H9 (cell line): ENCODE results near the gene FTO. TPM values are rescaled to one million over a fixed set of nuclear protein-coding genes. Genes with fewer than 3 reads are reported as not detected.
A peak's percentile ranks its signal among the peaks of the same experiment; 100 is the strongest.

Experiments
- DNase-seq: peaks from one replicate; pipeline ENCODE4 v3.0.0-alpha.2; 2017
- H2AFZ ChIP-seq: one replicate; pipeline ENCODE4 v1.6.1; 2013; ENCODE audit warnings: mild to moderate bottlenecking, low read length, control low read depth, moderate library complexity
- H2AK5ac ChIP-seq: 2 replicates; pipeline ENCODE4 v1.6.1; 2013; ENCODE audit warnings: low read length, control low read depth, mixed read lengths; ENCODE audit not compliant: insufficient read length
- H2BK120ac ChIP-seq: one replicate; pipeline ENCODE4 v1.6.1; 2013; ENCODE audit warnings: low read depth, mild to moderate bottlenecking, low read length, control low read depth, inconsistent platforms; ENCODE audit not compliant: poor library complexity, severe bottlenecking
- H2BK12ac ChIP-seq: 2 replicates; pipeline ENCODE4 v1.6.1; 2013; ENCODE audit warnings: low read length, control low read depth, mixed read lengths, low read depth; ENCODE audit not compliant: insufficient read length
- H2BK15ac ChIP-seq: 2 replicates; pipeline ENCODE4 v1.6.1; 2013; ENCODE audit warnings: low read depth, low read length, control low read depth
- H2BK20ac ChIP-seq: one replicate; pipeline ENCODE4 v1.6.1; 2013; ENCODE audit warnings: low read depth, mild to moderate bottlenecking, low read length, control low read depth, inconsistent platforms; ENCODE audit not compliant: poor library complexity, severe bottlenecking
- H2BK5ac ChIP-seq: 2 replicates; pipeline ENCODE4 v1.6.1; 2013; ENCODE audit warnings: low read length, control low read depth, mixed read lengths; ENCODE audit not compliant: insufficient read length
- H3K14ac ChIP-seq: 2 replicates; pipeline ENCODE4 v1.6.1; 2013; ENCODE audit warnings: low read length, control low read depth; ENCODE audit not compliant: insufficient read depth
- H3K18ac ChIP-seq: 2 replicates; pipeline ENCODE4 v1.6.1; 2013; ENCODE audit warnings: low read depth, mild to moderate bottlenecking, mixed read lengths, low read length, control low read depth; ENCODE audit not compliant: insufficient read length
- H3K23ac ChIP-seq: 2 replicates; pipeline ENCODE4 v1.6.1; 2013; ENCODE audit warnings: low read length, control low read depth, mixed read lengths, low read depth; ENCODE audit not compliant: insufficient read length
- H3K23me2 ChIP-seq: 2 replicates; pipeline ENCODE4 v1.6.1; 2013; ENCODE audit warnings: low read depth, mild to moderate bottlenecking, mixed read lengths, low read length, control low read depth; ENCODE audit not compliant: insufficient read length, poor library complexity, severe bottlenecking
- H3K27ac ChIP-seq: 2 replicates; pipeline ENCODE4 v1.5.1; 2013; ENCODE audit warnings: low read length, control low read depth, mixed read lengths, low read depth; ENCODE audit not compliant: insufficient read length
- H3K27me3 ChIP-seq: 2 replicates; pipeline ENCODE4 v1.6.1; 2013; ENCODE audit warnings: low read length, control low read depth, inconsistent platforms; ENCODE audit not compliant: insufficient read depth
- H3K4ac ChIP-seq: 2 replicates; pipeline ENCODE4 v1.6.1; 2013; ENCODE audit warnings: low read depth, mild to moderate bottlenecking, control low read depth, inconsistent platforms, low read length, moderate library complexity
- H3K4me1 ChIP-seq: 2 replicates; pipeline ENCODE4 v1.6.1; 2013; ENCODE audit warnings: low read length, control low read depth, inconsistent platforms; ENCODE audit not compliant: insufficient read depth
- H3K4me2 ChIP-seq: 2 replicates; pipeline ENCODE4 v1.6.1; 2013; ENCODE audit warnings: low read length, control low read depth, mixed read lengths; ENCODE audit not compliant: insufficient read length, insufficient read depth
- H3K56ac ChIP-seq: 2 replicates; pipeline ENCODE4 v1.6.1; 2013; ENCODE audit warnings: low read depth, mild to moderate bottlenecking, mixed read lengths, low read length, control low read depth; ENCODE audit not compliant: insufficient read length
- H3K79me1 ChIP-seq: 2 replicates; pipeline ENCODE4 v1.6.1; 2013; ENCODE audit warnings: low read depth, mild to moderate bottlenecking, moderate library complexity, low read length, control low read depth, inconsistent platforms; ENCODE audit not compliant: insufficient read depth, poor library complexity, severe bottlenecking
- H3K79me2 ChIP-seq: 2 replicates; pipeline ENCODE4 v1.6.1; 2013; ENCODE audit warnings: low read length, control low read depth, inconsistent platforms; ENCODE audit not compliant: insufficient read depth
- H3K9ac ChIP-seq: 2 replicates; pipeline ENCODE4 v1.6.1; 2013; ENCODE audit warnings: low read length, control low read depth, mixed read lengths; ENCODE audit not compliant: insufficient read length; ENCODE audit errors: extremely low read depth
- H3K9me3 ChIP-seq: one replicate; pipeline ENCODE4 v1.6.1; 2013; ENCODE audit warnings: low read depth, low read length, inconsistent platforms; ENCODE audit not compliant: control insufficient read depth
- H3T11ph ChIP-seq: one replicate; pipeline ENCODE4 v1.6.1; 2013; ENCODE audit warnings: mild to moderate bottlenecking, low read length, control low read depth, inconsistent platforms
- H4K20me1 ChIP-seq: one replicate; pipeline ENCODE4 v1.6.1; 2013; ENCODE audit not compliant: control insufficient read depth, insufficient read length, insufficient read depth
- H4K5ac ChIP-seq: 2 replicates; pipeline ENCODE4 v1.6.1; 2013; ENCODE audit warnings: low read depth, mild to moderate bottlenecking, mixed read lengths, low read length, control low read depth; ENCODE audit not compliant: insufficient read length
- H4K8ac ChIP-seq: replicated peaks from 2 replicates; pipeline ENCODE4 v1.6.1; 2013; ENCODE audit warnings: low read length, control low read depth, mixed read lengths, low read depth; ENCODE audit not compliant: insufficient read length
- H4K91ac ChIP-seq: 2 replicates; pipeline ENCODE4 v1.6.1; 2013; ENCODE audit warnings: low read depth, mild to moderate bottlenecking, moderate library complexity, mixed read lengths, low read length, control low read depth; ENCODE audit not compliant: insufficient read length
- H3K27ac Mint-ChIP-seq, 3 experiments: 2 replicates in 2 of 3; 3 replicates in 1 of 3; pipeline ENCODE4 v1.8.0; 2020 to 2021; ENCODE audit warnings: mixed read lengths in 3 of 3, mild to moderate bottlenecking in 1 of 3, moderate library complexity in 1 of 3
- H3K27me3 Mint-ChIP-seq: 2 replicates; pipeline ENCODE4 v1.8.0; 2021; ENCODE audit warnings: low read depth, mild to moderate bottlenecking, moderate library complexity, mixed read lengths
- H3K36me3 Mint-ChIP-seq, 3 experiments: 2 replicates in 2 of 3; 3 replicates in 1 of 3; pipeline ENCODE4 v1.8.0; 2020 to 2021; ENCODE audit warnings: low read depth in 3 of 3, mixed read lengths in 3 of 3; ENCODE audit not compliant: insufficient read depth in 1 of 3
- H3K4me1 Mint-ChIP-seq, 2 experiments: 2 replicates each; pipeline ENCODE4 v1.8.0; 2020; ENCODE audit warnings: mixed read lengths in 2 of 2
- H3K4me3 Mint-ChIP-seq, 2 experiments: 2 replicates in 1 of 2; 3 replicates in 1 of 2; pipeline ENCODE4 v1.8.0; 2020 to 2021; ENCODE audit warnings: mild to moderate bottlenecking in 2 of 2, mixed read lengths in 2 of 2, moderate library complexity in 1 of 2
- H3K9me3 Mint-ChIP-seq, 2 experiments: 2 replicates in 1 of 2; 3 replicates in 1 of 2; pipeline ENCODE4 v1.8.0; 2020; ENCODE audit warnings: mild to moderate bottlenecking in 2 of 2, mixed read lengths in 2 of 2, moderate library complexity in 1 of 2
- CTCF ChIP-seq: fragments of 200-600 bp; sonication (generic); conservative IDR thresholded peaks from 3 replicates; pipeline ENCODE4 v1.8.0; 2021; ENCODE audit warnings: antibody characterized with exemption, mild to moderate bottlenecking
- WGBS: extraction: QIAGEN DNeasy Blood & Tissue Kit; methylation state at CpG from one replicate; pipeline ENCODE4 v1.1.7; 2013; ENCODE audit warnings: missing lambda C conversion rate, low lambda C conversion rate, mixed read lengths; ENCODE audit not compliant: insufficient read length; ENCODE audit errors: extremely low coverage; 5-methylcytosine and 5-hydroxymethylcytosine counted together
- total RNA-seq: library from RNA; stranded (reverse); gene quantifications from 2 replicates; pipeline ENCODE4 v1.2.1, GENCODE V29; 2021

FTO gene
- total RNA-seq, 1 experiment from 2014 or later: 67.9 TPM

- H3K27me3 ChIP-seq: no peaks in the 10 kb centered on the region
- H3T11ph ChIP-seq: no peak overlapping the region
- no peak overlapping the region for H2AFZ ChIP-seq
- H2BK15ac ChIP-seq: no peak overlapping the region
- H3K4me1 ChIP-seq: peaks cover 33% of the 10 kb centered on the region; the same call in 1 of the 2 replicates
- H3K14ac ChIP-seq: no peak overlapping the region
- no peak overlapping the region for H2BK120ac ChIP-seq
- no peak overlapping the region for H3K18ac ChIP-seq
- peak; percentile 41 for DNase-seq
- peak overlapping the region; percentile 32 for H3K4me2 ChIP-seq
- H3K36me3 Mint-ChIP-seq: no peaks in the 10 kb centered on the region
- peak overlapping the region; percentile 87 for H3K27ac ChIP-seq
- H3K9me3 ChIP-seq: no peaks in the 10 kb centered on the region
- peaks cover 0 to 1% of the 10 kb centered on the region in 2 experiments; a peak in 1 of 5 replicates for H3K9me3 Mint-ChIP-seq
- H2BK12ac ChIP-seq: no peak overlapping the region
- no peak overlapping the region for H3K23ac ChIP-seq
- no peaks in the 10 kb centered on the region for H3K23me2 ChIP-seq
- no peak overlapping the region for H4K5ac ChIP-seq
- H3K9ac ChIP-seq: no peak overlapping the region
- no peak overlapping the region for H2BK5ac ChIP-seq
- no peak for TF ChIP-seq CTCF
- H3K56ac ChIP-seq: no peak overlapping the region
- peak overlapping the region; percentile 96 to 97 (median 97); a peak in 6 of 7 replicates for H3K27ac Mint-ChIP-seq
- WGBS: no CpG with 5 or more reads among the region's 7 CpGs
- H3K4ac ChIP-seq: no peak overlapping the region
- no peak overlapping the region for H2BK20ac ChIP-seq
- no peaks in the 10 kb centered on the region for H3K27me3 Mint-ChIP-seq
- H3K4me1 Mint-ChIP-seq: peaks cover 41 to 44% of the 10 kb centered on the region in 2 experiments
- no peaks in the 10 kb centered on the region for H4K20me1 ChIP-seq
- no peaks in the 10 kb centered on the region for H3K79me2 ChIP-seq
- H4K91ac ChIP-seq: no peak overlapping the region
- H3K4me3 Mint-ChIP-seq: peak overlapping the region in 1 of 2 experiments; percentile 53; a peak in 1 of 5 replicates
- no peak overlapping the region for H4K8ac ChIP-seq
- no peaks in the 10 kb centered on the region for H3K79me1 ChIP-seq
- H2AK5ac ChIP-seq: no peak overlapping the region
Observed at GRCh38 chr16:54050459-54051210, 346.7 kb downstream of the FTO start.
